ENCODE measurements around the gene ZNF740.
"Not testable (repeated sequence)": the region's sequence is repeated elsewhere in the genome, so short reads cannot be mapped to it uniquely, and the experiment has no call there.

ZNF740 gene

GRCh38 chr12:53173085-53173715, 7.3 kb upstream of the ZNF740 start:
- no peak for DNase-seq

DNA sequence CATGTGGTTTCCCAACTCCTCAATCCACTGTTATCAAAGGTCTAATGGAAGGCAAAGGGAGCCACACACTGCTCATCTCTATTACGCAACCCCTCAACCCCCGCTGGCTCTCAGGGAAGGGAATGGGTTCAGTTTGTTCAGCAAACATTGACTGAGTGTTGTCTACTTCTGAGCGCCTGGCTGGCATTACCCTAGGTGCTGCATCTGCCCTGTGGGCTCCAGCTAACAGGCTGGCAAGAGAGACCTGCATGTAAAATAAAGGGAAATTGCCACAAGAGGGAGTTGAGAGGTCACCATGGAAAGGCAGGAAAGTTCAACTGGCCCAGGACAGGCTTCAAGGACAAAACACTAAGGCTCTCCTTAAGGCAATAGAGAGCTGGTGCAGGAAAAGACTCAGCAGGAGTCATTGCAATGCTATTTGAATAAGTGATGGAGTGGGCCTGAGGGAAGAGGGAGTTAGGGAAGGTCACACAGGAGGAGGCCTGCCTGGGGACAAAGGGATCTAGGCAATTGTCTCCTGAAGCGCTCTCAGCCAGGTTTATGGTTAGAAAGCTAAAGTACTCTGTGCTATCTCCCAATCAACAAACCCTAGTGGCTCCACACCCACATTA, 5.5 kb upstream of the ZNF740 start:
- no peak for DNase-seq

- DNase-seq, result no peak
Observed at GRCh38 chr12:53176750-53177149, 3.8 kb upstream of the ZNF740 start.

GRCh38 chr12:53177447-53177846, 3.1 kb upstream of the ZNF740 start:
- not testable (repeated sequence) for DNase-seq

DNA sequence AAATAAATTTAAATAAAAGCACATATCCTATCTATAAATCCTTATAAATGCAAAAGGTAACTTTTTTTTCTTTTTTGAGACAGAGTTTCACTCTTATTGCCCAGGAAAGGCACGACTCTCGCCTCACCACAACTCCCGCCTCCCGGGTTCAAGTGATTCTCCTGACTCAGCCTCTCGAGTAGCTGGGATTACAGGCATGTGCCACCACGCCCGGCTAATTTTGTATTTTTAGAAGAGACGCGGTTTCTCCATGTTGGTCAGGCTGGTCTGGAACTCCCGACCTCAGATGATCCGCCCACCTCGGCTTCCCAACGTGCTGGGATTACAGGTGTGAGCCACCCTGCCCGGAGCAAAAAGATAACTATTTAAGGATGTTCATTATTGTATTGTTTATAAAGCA, 1.7 kb upstream of the ZNF740 start:
- not testable (repeated sequence) for DNase-seq

DNA sequence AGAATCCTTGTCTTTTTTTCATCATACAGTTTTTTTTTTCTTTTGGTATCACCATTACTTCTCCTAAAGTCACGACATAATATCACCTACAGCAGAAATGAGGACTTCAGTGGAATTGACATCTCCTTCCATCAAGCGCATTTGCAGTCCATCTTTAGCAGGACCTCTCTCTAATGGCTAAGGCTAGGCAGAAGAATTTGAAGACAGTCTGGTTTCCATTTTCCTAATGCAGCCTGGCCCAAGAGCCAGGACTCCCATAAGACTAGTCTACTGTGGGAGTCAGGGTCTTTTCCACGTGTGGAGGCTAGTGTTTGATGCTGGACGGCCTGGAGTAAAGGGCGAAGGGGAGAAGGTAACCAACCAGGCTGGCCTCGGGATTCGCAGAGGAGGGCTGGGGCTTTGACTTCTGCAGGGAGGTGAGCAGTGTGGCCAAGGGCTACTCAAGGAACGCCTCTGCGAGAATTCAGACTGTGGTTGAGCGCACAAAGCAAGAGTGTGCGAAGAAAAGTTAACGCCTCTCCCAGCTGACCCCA, 769 bp upstream of the ZNF740 start:
- DNase-seq, result no peak

DNA sequence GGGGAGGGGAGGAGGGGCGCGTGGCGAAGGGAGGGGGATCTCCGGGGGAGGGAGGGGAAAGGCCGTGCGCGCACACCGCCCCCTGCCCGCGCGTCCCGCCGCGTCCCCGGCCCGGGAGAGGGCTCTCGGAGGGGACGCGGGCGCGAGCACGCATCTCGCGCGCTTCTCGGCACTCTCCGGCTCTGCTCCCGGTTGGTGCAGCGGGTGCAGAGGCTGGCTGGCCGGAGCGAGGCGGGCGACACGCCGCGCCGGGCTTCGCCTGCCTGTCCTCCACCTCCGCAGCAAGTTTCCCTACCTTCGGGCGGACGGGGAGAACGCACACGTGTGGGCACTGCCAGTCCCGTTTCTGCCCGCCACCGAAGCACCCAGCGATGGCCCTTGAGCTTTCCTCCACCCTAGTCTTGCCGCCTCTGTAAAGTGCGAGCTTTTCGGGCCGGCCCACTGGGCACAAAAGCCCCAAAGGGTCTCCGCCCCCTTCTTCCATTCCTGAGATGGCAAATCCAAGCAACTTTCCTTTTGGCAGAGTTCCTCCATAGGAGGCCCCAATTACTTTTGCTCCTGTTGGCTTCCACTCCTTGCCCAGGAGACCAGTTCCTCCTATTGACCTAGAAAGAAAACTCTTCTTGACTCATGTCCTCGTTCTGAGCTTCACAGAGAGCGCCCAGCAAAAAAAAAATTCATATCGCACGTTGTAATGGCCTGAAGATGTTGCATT, 566 bp downstream of the ZNF740 start:
- DNase-seq, result peak; percentile 66 to 85

GRCh38 chr12:53181935-53182334, 1.4 kb downstream of the ZNF740 start:
- no peak for DNase-seq

- DNase-seq, result peak in 1 of 2 experiments; percentile 6
Observed at GRCh38 chr12:53182903-53183302, 2.4 kb downstream of the ZNF740 start.

DNA sequence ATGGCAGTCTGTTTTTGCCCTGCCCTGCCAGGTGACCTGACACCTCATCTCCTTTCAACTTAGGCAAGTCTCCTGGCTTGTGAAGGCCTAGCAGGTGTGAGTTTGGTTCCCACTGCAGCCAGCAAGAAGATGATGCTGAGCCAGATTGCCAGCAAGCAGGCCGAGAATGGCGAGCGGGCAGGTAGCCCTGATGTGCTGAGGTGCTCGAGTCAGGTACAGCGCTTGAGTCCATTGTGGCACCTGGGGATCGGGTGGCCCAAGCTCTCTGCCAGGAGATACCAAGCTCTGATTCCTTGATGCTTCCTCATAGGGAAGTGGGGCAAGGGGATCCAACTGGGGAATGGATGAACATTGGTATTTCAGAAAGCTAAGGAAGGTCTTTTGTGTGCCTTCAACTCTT, 4.3 kb downstream of the ZNF740 start:
- no peak for DNase-seq

DNA sequence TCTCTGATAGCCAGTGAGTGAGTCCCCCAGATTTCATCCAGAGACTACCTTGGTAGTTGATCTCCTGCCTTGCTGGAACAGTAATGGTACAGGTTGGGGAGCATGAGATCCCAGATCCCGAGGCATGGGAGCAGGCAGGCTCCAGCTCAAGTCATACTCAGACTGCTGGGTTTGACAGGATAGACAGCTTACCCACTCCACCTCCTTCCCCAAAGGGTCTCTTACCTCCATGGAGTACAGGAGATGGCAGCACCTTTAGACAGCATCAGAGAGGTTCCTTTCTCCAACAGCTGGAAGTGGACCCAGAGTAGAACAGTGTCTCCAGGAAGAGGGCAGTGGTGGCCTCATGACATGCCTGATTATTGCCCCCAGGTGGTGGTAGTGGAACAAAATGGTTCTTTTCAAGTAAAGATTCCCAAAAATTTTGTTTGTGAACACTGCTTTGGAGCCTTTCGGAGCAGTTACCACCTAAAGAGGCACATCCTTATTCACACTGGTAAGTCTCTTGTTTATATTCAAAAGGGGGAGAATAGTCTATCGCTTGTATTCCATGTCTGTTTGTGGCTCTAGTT, 5.1 kb downstream of the ZNF740 start:
- DNase-seq, result no peak

DNA sequence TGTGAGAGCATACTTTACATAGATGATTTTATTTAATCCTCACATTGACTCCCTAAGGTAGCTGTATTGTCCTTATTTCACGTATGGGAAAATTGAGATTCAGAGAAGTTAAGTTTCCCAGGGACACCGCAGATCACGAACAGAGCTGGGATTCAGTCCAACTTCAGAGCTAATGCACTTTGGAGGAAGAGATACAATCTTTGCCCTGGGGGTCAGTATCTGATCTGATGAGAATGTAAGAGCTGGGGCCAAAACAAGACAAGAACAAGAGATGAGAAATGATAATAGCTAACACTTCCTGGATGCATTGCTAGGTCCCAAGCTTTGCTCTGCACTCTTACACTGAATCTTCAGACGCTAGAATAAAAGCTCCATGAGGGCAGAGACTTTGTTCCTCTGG, 6.2 kb downstream of the ZNF740 start:
- DNase-seq, result no peak

DNA sequence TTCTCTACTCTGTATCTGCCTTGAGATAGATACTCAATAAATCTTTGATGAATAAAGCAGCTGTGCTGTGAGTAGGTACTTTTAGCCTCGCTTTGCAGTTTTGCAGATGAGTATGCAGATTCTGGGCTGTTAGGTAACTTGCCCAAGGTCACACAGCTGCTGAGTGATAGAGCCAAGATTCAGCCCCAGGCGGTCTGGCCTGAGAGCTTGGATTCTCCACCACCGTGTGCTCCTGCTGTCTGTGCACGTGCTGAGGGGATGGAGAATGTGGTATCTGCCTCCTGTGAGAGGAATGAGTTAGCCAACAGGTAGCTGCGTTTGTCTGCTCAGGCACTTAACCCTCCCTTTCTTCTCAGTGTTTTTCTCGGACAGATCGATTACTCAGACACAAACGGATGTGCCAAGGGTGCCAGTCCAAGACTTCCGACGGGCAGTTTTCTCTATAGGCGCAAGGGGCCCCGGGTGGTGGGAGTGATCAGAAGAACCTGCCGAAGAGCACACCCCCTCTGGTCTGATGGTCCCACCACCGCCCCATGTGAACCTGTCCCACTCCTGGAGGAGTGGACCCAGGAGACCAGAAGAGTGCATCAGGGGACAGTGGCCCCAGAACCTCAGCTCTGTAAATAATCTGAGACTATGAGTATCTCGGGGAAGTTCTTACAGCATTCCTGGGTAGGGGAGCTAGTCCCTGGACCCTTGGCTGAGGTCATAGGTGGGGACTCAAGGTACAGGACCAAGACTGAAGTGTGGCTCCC, 6.8 kb downstream of the ZNF740 start:
- no peak for DNase-seq

DNA sequence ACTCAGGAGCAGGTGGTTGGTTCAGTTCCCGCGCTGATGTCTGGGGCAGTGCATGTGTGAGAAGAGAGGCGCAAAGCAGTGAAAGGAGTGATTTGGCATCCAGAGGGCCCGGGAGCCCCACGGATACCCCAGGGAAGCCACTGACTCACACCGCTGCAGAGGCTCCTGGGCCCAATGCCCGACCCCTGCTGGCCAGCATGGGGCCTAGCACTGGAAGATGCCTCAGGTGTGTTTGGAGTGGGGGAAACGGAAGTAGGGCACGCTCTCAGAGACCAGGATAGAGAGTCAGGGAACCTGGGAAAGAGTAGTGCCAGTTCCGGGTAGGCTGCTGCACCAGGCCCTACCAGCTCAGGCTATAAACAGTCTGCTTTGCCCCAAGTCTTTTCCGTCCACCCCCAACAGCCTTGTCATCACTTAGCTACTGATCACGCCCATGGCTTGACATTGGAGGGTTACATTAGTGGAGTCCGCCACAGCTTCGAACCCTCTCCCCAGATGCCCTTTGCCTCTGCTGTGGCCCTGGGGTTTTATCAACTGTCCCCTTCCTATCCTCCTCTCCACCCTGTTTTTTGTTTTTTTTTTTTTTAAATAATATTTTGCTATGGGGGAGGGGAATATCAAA, 9.7 kb downstream of the ZNF740 start:
- DNase-seq, result peak in 1 of 2 experiments; percentile 40

DNA sequence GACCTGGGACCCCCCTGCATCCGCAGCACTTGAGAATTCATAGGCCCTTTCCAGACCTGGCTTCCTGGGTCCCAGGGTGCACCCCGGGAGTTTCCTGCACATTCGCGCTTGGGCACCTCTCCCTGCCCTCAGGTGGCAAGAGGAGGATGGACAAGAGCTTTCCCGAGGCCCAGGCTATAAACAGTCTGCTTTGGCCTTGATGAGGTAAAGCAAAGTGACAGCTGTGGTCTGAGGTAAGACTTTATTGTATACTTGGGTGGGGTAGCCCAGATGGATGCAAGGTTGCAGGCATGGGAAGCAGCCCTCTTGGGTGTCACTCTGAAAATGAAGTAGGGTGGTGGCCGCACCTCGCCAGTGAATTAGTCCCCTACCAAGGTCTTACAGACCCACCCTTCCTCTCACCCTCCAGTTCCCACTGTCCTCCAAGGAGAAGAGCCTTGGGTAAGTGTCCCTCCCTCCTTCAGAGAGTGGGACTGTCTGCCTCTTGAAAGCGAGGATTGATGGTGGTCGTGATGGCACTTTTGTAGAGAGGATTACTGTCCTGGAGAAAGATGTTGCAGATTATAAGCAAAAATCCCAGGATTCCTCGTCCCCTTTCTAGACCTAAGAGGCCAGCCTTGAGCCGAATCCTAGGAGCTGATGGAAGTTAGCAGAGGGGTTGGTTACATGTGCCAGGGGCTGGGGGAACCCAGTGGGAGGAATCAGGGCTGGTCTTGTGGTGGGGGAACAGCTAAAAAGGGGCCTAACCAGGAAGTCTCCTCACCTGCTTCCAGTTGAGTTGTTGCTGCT, 10.8 kb downstream of the ZNF740 start:
- DNase-seq, result no peak

- DNase-seq, result no peak
Observed at GRCh38 chr12:53191885-53192530, 11.5 kb downstream of the ZNF740 start.

- no peak for DNase-seq
Observed at GRCh38 chr12:53192531-53193021, 12.1 kb downstream of the ZNF740 start.

DNA sequence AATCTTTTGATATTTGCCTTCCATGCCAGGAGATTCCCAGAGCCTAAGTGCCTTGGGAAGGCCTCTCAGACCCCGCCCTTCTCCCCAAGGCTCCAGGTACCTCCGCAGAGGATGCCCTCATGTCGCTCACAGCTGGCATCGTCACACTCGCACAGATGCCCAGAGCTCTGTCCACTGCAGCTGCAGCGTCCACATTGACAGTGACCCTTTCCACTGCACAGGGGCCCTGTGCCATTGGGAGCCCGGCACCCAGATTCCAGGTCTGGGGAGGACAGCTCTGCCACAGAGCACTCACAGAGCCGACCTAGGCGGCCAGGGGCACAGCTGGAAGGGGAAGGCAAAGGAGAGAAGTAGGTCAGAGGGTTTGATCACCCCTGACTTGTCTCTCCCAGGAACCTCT, 12.5 kb downstream of the ZNF740 start:
- no peak for DNase-seq

- DNase-seq, result no peak
Observed at GRCh38 chr12:53193985-53194716, 13.6 kb downstream of the ZNF740 start.

DNA sequence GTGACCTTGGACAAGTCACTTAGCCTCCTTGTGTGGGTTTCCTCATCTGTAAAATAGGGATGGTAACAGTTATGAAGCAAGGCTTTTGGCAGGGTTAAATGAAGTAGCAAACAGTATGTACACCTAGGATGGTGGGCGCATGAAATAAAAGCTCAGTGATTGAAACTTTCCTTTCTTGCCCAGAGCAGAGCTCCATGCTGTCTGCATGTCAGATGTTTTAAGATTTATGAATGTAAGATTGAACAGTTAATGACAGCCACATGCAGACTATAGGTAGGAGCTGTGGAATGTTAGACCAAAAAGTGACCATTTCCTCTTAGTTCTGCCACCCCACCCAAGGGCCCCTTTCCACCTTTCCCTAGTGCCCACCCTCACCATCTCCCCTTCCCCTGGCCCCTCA, 14.5 kb downstream of the ZNF740 start:
- no peak for DNase-seq

Data from NCI-H446 (cell line).